ENCODE data around the gene OTOP2. TPM values are rescaled to one million over a fixed set of nuclear protein-coding genes. Genes with fewer than 3 reads are reported as not detected.

The OTOP2 gene
- total RNA-seq, 4 donors from 2014 or later = 0.38 to 1.4 (median 0.41) TPM; not detected in 1

DNA sequence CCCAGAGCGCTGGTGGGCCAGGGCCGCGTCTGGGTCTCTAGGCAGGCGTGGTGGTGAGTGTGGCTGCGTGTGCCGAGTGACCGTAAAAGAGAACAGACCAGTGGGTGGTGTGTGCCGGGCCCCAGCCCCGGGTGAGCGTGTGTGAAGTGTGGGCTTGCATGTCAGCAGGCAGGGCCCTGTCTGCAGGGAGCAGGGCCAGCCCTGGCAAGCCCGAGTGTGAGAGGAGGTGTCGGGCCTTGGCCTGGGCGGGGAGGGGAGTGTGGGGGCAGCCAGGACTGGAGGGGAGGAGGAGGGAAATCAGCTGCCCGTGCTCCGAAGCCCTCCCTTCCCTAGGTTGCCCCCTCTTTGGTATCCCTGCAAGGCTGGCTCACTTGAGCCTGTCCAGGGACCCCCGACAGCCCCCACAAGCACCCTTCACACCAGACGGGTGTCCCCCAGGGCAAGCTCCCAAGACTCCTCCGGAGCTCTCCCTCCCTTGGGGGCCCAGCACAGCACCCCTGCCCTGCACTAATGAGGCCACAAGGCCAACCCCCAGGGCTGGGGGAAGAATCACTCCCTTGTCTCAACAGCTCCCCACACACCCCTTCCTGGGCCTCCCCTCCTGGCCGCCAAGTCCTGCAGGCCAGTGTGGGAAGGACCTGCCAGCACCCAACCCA, 2.9 kb upstream of the OTOP2 start:
- Histone ChIP-seq H3K36me3 (no peaks in the 10 kb centered on the region), H3K4me3 (peak overlapping the region in 1 of 4 donors; percentile 38), H3K9me3 (no peaks in the 10 kb centered on the region), H3K27me3 (peaks cover 0 to 89% (median 19%) of the 10 kb centered on the region in 4 donors), H3K27ac (peak overlapping the region in 3 of 4 donors; percentile 22 to 45 (median 29)), H3K4me1 (peaks cover 32 to 50% (median 38%) of the 10 kb centered on the region in 3 donors)
- no peak for DNase-seq
- intact Hi-C loops (cut with DNase I) = loop anchor here (5.0 kb wide), 1 partner anchor 36 kb away; no protein-coding TSS in a partner anchor
- TF ChIP-seq, protein P1, sequence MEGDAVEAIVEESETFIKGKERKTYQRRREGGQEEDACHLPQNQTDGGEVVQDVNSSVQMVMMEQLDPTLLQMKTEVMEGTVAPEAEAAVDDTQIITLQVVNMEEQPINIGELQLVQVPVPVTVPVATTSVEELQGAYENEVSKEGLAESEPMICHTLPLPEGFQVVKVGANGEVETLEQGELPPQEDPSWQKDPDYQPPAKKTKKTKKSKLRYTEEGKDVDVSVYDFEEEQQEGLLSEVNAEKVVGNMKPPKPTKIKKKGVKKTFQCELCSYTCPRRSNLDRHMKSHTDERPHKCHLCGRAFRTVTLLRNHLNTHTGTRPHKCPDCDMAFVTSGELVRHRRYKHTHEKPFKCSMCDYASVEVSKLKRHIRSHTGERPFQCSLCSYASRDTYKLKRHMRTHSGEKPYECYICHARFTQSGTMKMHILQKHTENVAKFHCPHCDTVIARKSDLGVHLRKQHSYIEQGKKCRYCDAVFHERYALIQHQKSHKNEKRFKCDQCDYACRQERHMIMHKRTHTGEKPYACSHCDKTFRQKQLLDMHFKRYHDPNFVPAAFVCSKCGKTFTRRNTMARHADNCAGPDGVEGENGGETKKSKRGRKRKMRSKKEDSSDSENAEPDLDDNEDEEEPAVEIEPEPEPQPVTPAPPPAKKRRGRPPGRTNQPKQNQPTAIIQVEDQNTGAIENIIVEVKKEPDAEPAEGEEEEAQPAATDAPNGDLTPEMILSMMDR (IDR thresholded peaks at IDR 0.05) = no peak
- TF ChIP-seq POLR2A (IDR thresholded peaks at IDR 0.05) = no peak
- 49 to 76% methylated on average over 6 to 14 of the region's 19 CpGs for whole genome bisulfite sequencing, 2 donors

DNA sequence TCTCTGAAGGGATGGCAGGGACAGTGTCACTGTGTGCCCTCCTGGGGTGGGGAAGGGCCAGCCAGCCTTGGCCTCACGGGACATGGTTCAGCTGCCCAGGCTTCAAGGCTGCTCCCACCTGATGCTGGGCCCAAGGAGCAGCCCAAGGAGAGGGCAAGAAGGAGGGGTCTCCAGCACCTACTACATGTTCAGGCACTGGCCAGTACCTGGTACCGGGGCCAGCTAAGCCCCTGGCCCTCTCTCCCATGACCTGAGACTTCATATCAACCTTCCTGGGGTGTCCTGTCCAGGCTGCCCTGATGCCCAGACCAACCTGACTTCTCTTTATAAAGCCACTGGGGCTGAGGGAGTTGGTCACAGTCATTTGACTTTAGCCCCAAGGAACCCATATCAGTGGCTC, 2.3 kb upstream of the OTOP2 start:
- no peak for TF ChIP-seq POLR2A (IDR thresholded peaks at IDR 0.05)
- TF ChIP-seq, protein P1 (IDR thresholded peaks at IDR 0.05) = no peak
- Histone ChIP-seq H3K27ac (peak overlapping the region in 1 of 4 donors; percentile 45), H3K4me1 (peaks cover 32 to 50% (median 38%) of the 10 kb centered on the region in 3 donors), H3K27me3 (peaks cover 0 to 89% (median 19%) of the 10 kb centered on the region in 4 donors), H3K9me3 (no peaks in the 10 kb centered on the region), H3K4me3 (peak overlapping the region in 1 of 4 donors; percentile 38), H3K36me3 (no peaks in the 10 kb centered on the region)
- WGBS, 2 donors = 100% methylated on average over 1 of the region's 2 CpGs; no CpG with 5 or more reads in 1 of the 2 donors
- no peak for DNase-seq
- intact Hi-C loops (cut with DNase I) = loop anchor here (5.0 kb wide), 1 partner anchor 36 kb away; no protein-coding TSS in a partner anchor

DNA sequence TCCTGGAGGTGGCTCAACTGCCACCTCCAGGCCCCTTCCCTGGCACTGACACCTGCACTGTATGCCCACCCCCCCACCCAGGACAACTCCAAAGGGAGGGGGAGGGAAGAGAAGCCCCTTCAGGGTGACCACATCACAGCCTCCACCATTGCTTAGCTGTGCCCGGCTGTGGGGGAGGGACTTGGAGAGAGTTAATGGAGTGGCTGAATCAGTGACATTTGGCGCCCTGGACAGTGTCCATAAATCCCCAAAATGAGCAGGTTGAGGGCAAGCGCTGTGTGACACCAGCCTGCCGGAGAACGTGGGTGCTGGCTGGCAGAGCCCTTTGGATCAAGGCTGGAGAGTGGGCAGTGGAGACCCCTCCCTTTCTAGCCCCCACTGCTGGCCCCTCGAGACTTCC, 1.9 kb upstream of the OTOP2 start:
- no peak overlapping the region for H3K27ac ChIP-seq
- H3K9me3 ChIP-seq = no peaks in the 10 kb centered on the region
- WGBS, 2 donors = 46 to 57% methylated on average over 2 to 5 of the region's 6 CpGs
- H3K27me3 ChIP-seq = peaks cover 0 to 89% (median 19%) of the 10 kb centered on the region in 4 donors
- DNase-seq = no peak
- intact Hi-C loops (cut with DNase I) = loop anchor here (5.0 kb wide), 1 partner anchor 35 kb away; no protein-coding TSS in a partner anchor
- no peak for TF ChIP-seq POLR2A (IDR thresholded peaks at IDR 0.05)
- TF ChIP-seq, protein P1 (IDR thresholded peaks at IDR 0.05) = no peak
- peaks cover 32 to 53% (median 38%) of the 10 kb centered on the region in 3 donors for H3K4me1 ChIP-seq
- H3K4me3 ChIP-seq = peak overlapping the region in 3 of 4 donors; percentile 44 to 68 (median 54)
- H3K36me3 ChIP-seq = no peaks in the 10 kb centered on the region

DNA sequence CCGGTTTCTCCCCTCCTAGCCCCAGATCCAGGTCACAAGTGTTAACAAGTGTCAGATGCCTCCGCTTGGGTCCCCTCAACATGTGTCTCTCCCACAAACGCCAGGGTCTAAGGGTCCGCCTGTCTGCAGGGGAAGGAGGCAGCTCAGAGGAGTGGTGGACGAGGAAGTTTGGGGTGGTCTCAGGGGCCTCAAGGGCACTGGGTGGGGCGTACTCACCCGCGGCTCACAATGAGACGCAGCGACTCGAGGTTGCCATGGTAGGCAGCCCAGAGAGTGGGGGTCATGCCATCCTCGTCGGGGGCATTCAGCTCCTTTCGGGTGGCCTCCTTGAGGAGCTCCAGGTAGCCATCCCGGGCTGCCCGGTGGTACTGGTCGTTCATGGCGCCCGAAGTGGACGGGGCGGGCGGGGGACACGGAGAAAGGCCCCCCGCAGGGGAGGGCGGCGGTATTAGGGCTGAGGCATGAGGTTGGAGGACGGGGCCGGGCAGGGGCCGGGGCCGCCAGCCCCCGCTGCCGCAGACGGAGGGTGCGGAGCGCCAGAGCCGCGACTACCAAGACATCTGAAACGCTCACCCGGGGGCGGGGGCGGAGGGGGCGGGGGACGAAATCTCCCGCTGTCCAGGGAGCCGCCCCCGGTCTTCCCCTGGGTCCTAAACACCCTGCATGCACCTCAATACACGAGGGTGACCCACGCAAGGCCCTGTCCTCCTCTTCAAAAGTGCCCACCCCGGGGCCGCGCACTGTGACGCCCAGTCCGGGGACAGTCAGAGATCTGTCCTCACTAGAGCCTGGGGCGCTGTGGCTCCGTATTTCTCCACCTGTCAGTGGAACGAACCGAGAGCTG, 1.2 kb upstream of the OTOP2 start, which contains the start of gene USH1G:
TSS of gene USH1G (minus strand) at position 562 of the 844 bp plus-strand sequence. CDS start at position 380, 182 bp downstream.
- intact Hi-C loops (cut with DNase I) = loop anchor here (5.0 kb wide), 1 partner anchor 34 kb away; no protein-coding TSS in a partner anchor
- TF ChIP-seq, protein P1 (IDR thresholded peaks at IDR 0.05) = no peak
- no peak for TF ChIP-seq POLR2A (IDR thresholded peaks at IDR 0.05)
- H3K9me3 ChIP-seq = no peaks in the 10 kb centered on the region
- peak within 1 kb of the TSS; percentile 43 to 68 (median 49) for H3K4me3 ChIP-seq
- 4 to 9% methylated on average over 11 to 23 of the region's 57 CpGs for WGBS, 2 donors
- peak within 1 kb of the TSS in 3 of 4 donors; percentile 8 to 40 (median 39) for H3K27ac ChIP-seq
- no peak for DNase-seq
- no peaks in the 10 kb centered on the region for H3K36me3 ChIP-seq
- peaks cover 0 to 90% (median 19%) of the 10 kb centered on the region in 4 donors for H3K27me3 ChIP-seq
- H3K4me1 ChIP-seq = peaks cover 32 to 60% (median 38%) of the 10 kb centered on the region in 3 donors
